Panc1 (cell line): ENCODE data around the gene SLU7. TPM values are rescaled to one million over a fixed set of nuclear protein-coding genes. Genes with fewer than 3 reads are reported as not detected.

Experiments
- ATAC-seq: fragments of 200-7000 bp; cut with Tn5 transposase; 2 replicates; pipeline ENCODE4 v1.9.1; 2020; ENCODE audit warnings: mild to moderate bottlenecking, moderate library complexity
- BruUV-seq: library from RNA; stranded (reverse); fragments of 400-500 nt; replicated peaks from 2 replicates; lab custom pipeline; 2021; lab: Mats Ljungman, UMichigan
- CTCF ChIA-PET: fragments of 300-600 bp; sonication (Branson Sonifier 250); formaldehyde crosslinking; loops from one replicate; lab custom pipeline; 2022; ENCODE audit warnings: antibody characterized with exemption; lab: Charles Lee
- POLR2A ChIA-PET: fragments of 300-600 bp; sonication (Branson Sonifier 250); formaldehyde crosslinking; loops from one replicate; lab custom pipeline; 2022; ENCODE audit warnings: antibody characterized with exemption; lab: Charles Lee
- DNase-seq: peaks from one replicate; pipeline ENCODE4 v3.0.0-alpha.2; 2010; ENCODE audit warnings: low read depth, low spot score
- H3K27ac ChIP-seq: 2 replicates; pipeline ENCODE4 v1.5.1; 2011; ENCODE audit warnings: mild to moderate bottlenecking, low read length, inconsistent platforms
- H3K27me3 ChIP-seq: fragments of 200-500 bp; sonication (Bioruptor generic); 2 replicates; pipeline ENCODE4 v1.6.0; 2014; ENCODE audit warnings: low read length, inconsistent platforms; ENCODE audit not compliant: control insufficient read depth, insufficient read depth
- H3K36me3 ChIP-seq: fragments of 200-500 bp; sonication (Bioruptor generic); 2 replicates; pipeline ENCODE4 v1.5.1; 2014; ENCODE audit warnings: inconsistent platforms, mild to moderate bottlenecking, low read length, moderate library complexity; ENCODE audit not compliant: control insufficient read depth, insufficient read depth
- H3K4me1 ChIP-seq: 2 replicates; pipeline ENCODE4 v1.5.1; 2011; ENCODE audit warnings: inconsistent platforms, mild to moderate bottlenecking, low read length, moderate library complexity; ENCODE audit not compliant: control insufficient read depth, insufficient read depth
- H3K4me3 ChIP-seq, 2 experiments: 2 replicates each; pipeline ENCODE4 v1.5.1; 2011 to 2012; ENCODE audit warnings: low read depth in 2 of 2, low read length in 2 of 2, mild to moderate bottlenecking in 2 of 2, inconsistent platforms in 1 of 2, moderate library complexity in 1 of 2
- H3K9me3 ChIP-seq: fragments of 200-500 bp; sonication (Bioruptor generic); 2 replicates; pipeline ENCODE4 v1.5.1; 2014; ENCODE audit warnings: low read depth, mild to moderate bottlenecking, inconsistent platforms, low read length, moderate library complexity; ENCODE audit not compliant: control insufficient read depth, insufficient read depth
- CTCF ChIP-seq: fragments of 450-650 bp; IDR thresholded peaks from 2 replicates; pipeline ENCODE4 v1.5.1; 2017; ENCODE audit warnings: mild to moderate bottlenecking
- POLR2AphosphoS5 ChIP-seq: IDR thresholded peaks from 2 replicates; pipeline ENCODE4 v1.6.1; 2012; ENCODE audit warnings: mild to moderate bottlenecking, low read depth, low read length, moderate library complexity
- SIN3A ChIP-seq: IDR thresholded peaks from 2 replicates; pipeline ENCODE4 v1.6.1; 2012; ENCODE audit warnings: low read depth, mild to moderate bottlenecking, low read length, moderate library complexity, borderline replicate concordance; ENCODE audit not compliant: insufficient read depth
- in situ Hi-C: cut with HindIII; loops from 2 replicates; pipeline ENCODE4 v1.10.0; 2016; ENCODE audit warnings: low sequenced_read_pairs, low pct_unique_long_range_greater_than_20kb
- intact Hi-C: fragments of 100-400 bp; cut with micrococcal nuclease; formaldehyde crosslinking; loops from one replicate; pipeline ENCODE4 v1.10.0; 2022; ENCODE audit not compliant: unreplicated experiment
- total RNA-seq: library from RNA; stranded (reverse); gene quantifications from one replicate; pipeline ENCODE4 v1.2.1, GENCODE V29; 2021; ENCODE audit not compliant: unreplicated experiment
- TF ChIP-seq, protein P1 (sequence below), 2 experiments: IDR thresholded peaks; 2 replicates each; pipeline ENCODE4 v1.6.1; 2011 to 2012; ENCODE audit warnings: low read depth in 2 of 2, control low read depth in 1 of 2, low read length in 1 of 2, mild to moderate bottlenecking in 1 of 2, moderate library complexity in 1 of 2; ENCODE audit not compliant: insufficient read depth in 1 of 2

SLU7 gene
- total RNA-seq, 1 experiment from 2014 or later, result 45.7 TPM

DNA sequence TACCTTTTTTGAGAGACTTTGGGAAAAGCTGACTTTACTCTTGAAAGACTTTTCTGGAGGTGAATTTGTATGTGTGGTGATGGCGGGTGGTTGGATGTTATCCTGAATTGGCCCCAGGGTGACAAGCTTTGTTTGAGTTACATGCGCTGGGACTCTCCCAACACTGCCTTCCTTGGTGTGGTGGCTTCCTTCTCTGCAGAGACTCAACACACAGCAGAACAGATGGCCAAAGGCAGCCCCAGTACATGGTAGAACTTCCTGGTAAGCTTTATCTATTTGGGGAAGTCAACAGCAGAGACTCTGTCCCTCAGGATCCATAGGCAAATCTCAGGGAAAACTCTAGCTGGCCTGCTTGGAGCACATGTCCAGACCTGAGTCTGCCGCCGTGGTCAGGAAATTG lies 66.6 kb downstream of the SLU7 start:
- no peaks in the 10 kb centered on the region for H3K36me3 ChIP-seq
- H3K4me3 ChIP-seq, result no peak overlapping the region
- DNase-seq (no peak), ATAC-seq (no peak)
- ChIA-PET POLR2A (interaction anchor here (0.6 kb wide), 1 partner anchor 343 kb away, joined by 6 read pairs; no protein-coding TSS in a partner anchor), CTCF (interaction anchor here (0.6 kb wide), 2 partner anchors 53 to 66 kb away, joined by 4 to 5 read pairs; no protein-coding TSS in a partner anchor)
- no peaks in the 10 kb centered on the region for H3K4me1 ChIP-seq
- H3K9me3 ChIP-seq, result no peaks in the 10 kb centered on the region
- TF ChIP-seq, protein P1, sequence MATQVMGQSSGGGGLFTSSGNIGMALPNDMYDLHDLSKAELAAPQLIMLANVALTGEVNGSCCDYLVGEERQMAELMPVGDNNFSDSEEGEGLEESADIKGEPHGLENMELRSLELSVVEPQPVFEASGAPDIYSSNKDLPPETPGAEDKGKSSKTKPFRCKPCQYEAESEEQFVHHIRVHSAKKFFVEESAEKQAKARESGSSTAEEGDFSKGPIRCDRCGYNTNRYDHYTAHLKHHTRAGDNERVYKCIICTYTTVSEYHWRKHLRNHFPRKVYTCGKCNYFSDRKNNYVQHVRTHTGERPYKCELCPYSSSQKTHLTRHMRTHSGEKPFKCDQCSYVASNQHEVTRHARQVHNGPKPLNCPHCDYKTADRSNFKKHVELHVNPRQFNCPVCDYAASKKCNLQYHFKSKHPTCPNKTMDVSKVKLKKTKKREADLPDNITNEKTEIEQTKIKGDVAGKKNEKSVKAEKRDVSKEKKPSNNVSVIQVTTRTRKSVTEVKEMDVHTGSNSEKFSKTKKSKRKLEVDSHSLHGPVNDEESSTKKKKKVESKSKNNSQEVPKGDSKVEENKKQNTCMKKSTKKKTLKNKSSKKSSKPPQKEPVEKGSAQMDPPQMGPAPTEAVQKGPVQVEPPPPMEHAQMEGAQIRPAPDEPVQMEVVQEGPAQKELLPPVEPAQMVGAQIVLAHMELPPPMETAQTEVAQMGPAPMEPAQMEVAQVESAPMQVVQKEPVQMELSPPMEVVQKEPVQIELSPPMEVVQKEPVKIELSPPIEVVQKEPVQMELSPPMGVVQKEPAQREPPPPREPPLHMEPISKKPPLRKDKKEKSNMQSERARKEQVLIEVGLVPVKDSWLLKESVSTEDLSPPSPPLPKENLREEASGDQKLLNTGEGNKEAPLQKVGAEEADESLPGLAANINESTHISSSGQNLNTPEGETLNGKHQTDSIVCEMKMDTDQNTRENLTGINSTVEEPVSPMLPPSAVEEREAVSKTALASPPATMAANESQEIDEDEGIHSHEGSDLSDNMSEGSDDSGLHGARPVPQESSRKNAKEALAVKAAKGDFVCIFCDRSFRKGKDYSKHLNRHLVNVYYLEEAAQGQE (IDR thresholded peaks at IDR 0.05; ENCODE audit: insufficient read depth in 1 of 2, low read depth in 2 of 2, low read length in 1 of 2), result no peak
- TF ChIP-seq CTCF, result no peak
- TF ChIP-seq POLR2AphosphoS5, result no peak
- no peak for TF ChIP-seq SIN3A
- H3K27me3 ChIP-seq, result no peaks in the 10 kb centered on the region
- intact Hi-C loops, result no loop called here
- in situ Hi-C loops, result loop anchor here (10.0 kb wide), 1 partner anchor 168 kb away; no protein-coding TSS in a partner anchor
- H3K27ac ChIP-seq, result no peak overlapping the region
- BruUV-seq, result no TSS peak

Other genes starting within 250 kb of the SLU7 start
- 0.31 TPM for gene FABP6, start 189.6 kb downstream of the SLU7 start, total RNA-seq
- gene CCNJL, start 106.5 kb downstream of the SLU7 start, total RNA-seq, result 35.0 TPM
- 0.44 TPM for gene C1QTNF2, start 48.5 kb downstream of the SLU7 start, total RNA-seq
- 3.0 TPM for gene FAM200C, start 19.0 kb downstream of the SLU7 start, total RNA-seq
- 171 TPM for gene PTTG1, start 2.8 kb upstream of the SLU7 start, total RNA-seq